GM19351 (cell line): ENCODE results near the gene DCC.

Source experiments
- ATAC-seq: cut with Tn5 transposase; IDR thresholded peaks from one replicate; pipeline ENCODE4 v1.9.1; 2021; ENCODE audit warnings: mild to moderate bottlenecking, moderate library complexity; ENCODE audit not compliant: unreplicated experiment

DCC gene

DNA sequence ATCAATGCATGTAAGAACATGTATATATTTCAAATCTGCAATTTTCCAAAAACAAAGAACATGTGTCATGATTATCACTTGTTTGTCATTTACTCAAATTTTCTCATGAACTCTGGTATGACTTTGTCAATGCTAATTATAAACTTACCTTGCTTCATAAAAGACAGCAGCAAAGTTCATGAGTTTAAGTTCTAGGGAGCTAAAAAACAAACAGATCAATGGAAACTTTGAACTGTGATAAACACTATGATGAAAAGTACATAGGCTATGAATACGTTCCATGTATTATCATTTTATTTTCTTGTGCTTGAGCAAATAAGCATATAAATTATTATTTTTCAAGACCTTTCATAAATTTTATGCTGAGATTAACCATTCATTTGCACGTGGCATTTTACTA, 943.7 kb downstream of the DCC start:
- ATAC-seq: no peak

DNA sequence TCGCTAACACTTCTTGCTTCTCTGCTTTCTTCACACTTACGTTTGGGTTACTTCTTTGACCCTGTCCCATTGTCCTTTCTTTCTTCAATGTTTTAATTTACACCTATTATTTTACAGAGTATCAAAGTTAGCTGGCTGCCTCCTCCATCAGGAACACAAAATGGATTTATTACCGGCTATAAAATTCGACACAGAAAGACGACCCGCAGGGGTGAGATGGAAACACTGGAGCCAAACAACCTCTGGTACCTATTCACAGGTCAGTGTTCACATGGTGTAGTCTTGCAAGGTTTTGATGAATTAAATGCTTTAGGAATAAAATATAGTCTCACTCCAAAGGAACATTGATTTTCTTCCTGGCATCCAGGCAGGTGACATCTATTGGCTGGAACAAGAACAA, 965.5 kb downstream of the DCC start:
- ATAC-seq: no peak

DNA sequence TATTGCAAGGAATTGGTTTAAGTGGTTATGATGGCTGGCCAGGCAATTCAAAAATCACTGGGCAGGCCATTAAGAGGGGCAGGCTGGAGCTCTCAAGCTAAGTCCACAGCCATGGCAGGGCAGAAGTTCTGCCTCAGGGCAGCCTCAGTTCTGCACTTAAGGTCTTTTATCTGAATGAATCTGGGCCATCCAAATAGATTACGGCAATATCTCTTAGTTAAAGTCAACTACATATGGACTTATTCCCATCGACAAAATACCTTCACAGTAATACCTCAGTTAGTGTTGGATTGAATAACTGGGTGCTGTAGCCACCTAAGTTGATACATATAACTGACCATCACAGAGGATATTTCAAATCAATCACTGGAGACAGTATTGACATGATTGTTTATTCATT, 979.6 kb downstream of the DCC start:
- ATAC-seq: no peak

DNA sequence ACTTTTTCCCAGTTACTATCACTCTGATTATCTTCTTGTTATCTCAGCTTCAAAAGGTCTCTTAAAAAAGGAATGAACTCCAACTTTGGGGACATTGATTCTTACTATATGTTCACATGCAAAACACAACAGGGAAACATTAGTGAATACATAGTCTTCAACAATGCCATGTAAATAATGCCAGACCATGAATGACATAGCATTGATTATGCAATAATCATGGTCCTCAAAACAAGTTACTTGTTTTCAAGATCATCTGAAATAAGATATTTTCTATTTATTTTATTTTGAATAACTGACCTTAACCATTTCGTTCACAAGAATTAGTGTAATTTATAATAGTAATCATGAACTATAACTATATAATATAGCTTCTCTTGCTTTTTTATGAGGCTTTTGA, 982.2 kb downstream of the DCC start:
- ATAC-seq: no peak

DNA sequence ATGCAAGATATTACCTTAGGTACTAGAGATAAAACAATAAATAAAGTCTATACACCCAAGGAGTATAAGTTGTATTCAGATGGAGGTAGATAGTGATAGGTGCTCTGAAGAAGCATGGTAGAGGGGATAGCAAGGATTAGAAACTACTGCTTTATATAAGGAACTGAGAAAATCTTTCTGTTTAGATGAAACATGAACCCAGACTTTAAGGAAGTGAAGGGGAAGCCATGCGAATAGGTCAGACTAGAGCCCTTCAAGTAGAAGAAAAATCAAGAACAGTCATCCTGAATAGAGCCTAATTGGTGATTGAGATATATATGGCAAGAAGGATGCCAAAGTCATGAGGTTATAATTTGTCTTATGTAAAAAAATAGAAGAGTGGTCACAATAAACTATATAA, 984.4 kb downstream of the DCC start:
- ATAC-seq: no peak

DNA sequence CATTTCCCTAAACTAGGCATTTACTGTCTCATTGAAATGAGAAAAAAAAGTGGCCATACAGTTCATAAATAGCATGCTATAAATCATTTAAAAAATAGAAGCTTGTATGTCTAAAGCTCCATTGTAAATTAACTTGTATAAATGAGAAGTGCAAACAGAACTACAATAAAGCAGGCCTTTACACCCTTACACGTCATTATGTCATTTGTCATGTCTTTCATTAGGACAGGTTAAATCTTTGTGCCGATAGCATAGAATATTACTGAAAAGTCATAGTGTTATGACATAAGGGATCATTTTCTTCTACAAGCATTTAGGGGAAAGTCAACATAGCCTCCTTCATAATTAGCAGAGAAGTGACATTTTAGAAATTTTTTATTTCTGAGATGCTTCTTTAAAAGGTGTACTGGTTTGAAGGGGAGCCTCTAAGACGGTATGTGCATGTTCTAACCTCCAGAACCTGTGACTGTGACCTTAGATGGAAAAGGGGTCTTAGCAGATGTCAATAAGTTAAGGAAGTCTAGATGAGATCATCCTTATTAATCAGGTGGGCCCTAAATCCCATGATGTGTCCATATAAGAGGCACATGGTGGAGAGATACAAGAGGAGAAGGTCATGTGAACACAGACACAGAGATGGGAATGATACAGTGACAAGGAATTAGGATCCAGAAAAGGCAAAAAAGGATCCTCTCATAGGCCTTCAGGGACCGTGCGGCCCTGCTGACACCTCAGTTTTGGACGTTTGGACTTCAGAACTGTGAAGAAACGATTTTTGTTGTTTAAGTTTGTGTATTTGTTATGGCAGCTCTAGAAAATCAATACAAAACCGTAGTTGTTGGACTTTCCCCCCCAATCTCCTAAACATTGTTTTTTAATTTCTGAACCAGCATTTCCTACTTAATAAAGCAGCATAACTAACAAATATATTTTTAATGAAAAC, 1020.8 kb downstream of the DCC start:
- no peak for ATAC-seq

DNA sequence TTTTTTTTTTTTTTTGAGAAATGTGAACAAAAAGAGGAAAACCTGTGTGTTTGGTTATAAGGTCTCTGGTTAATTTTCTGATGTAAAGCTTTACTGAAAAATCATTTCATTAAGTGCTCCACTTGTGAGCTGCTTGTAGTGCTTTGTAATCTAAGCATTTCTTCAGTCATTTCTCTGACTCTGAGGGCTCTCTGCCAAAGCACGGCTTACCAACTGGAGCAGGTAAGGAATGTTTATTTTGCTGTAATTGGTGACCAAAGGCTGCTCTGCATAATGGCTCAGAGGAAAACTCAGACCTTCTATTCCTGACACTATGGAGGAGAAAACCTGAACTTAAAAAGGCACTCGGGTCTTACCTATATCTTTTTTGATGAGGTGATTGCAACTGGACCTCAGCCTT, 1035.6 kb downstream of the DCC start:
- ATAC-seq: no peak

DNA sequence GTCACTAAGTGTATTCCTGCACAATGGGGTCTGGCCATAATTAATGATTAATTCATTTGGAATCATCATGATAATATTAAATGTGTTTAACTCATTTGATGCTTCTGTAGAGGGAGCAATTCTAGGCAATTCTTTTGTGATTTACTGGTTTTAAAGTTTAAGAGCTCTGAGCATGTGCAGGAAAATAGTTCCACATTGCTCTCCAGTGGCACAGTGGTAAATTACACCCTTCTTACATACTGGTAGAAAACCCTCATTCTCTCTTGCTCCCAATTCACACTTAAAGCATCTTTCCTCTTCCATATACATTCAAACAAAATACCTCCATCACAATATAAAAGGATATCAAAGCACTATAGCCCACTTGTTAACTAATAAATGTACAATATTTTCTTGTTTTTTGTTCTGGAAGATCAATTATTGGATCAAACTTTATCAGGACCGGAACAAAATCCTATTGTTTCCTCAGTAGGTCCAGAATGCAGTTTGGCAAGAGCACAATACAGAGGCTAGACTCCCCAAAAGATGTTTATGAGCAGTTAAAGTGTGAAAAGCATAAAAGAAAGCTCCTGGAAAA, 1040.2 kb downstream of the DCC start:
- peak; percentile 83 for ATAC-seq

DNA sequence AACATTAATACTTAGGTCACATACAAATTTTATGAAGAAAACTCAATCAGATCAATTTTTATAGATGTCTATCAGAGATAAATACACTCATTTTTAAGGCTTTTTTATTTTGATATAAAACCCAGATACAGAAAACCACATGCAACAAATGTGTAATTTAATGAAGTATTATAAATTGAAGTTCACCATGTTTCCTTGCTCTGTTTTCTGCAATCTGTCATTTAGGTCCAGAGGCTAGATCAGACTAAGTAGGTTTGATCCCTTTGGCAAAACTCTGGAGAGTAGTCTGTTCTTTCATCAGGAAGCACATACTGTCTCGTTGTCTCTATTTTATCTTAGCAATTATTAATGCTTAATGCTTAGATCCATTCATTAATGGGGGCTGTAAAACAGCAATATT, 1042.9 kb downstream of the DCC start:
- ATAC-seq: no peak

DNA sequence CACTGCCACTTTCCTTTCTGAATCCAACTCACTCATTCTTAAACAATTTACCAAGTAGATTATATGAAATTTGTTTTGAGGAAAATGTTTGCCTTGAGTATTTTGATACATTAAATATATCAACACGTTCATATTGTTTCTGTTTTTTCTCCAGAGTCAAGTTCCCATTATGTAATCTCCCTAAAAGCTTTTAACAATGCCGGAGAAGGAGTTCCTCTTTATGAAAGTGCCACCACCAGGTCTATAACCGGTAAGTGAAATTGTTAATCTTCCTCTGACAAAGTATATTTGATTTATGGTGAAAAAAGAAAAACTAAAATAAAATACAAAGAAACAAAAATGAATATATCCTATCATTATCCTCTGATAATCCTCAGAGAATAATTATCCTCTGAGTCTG, 1045.9 kb downstream of the DCC start:
- no peak for ATAC-seq

DNA sequence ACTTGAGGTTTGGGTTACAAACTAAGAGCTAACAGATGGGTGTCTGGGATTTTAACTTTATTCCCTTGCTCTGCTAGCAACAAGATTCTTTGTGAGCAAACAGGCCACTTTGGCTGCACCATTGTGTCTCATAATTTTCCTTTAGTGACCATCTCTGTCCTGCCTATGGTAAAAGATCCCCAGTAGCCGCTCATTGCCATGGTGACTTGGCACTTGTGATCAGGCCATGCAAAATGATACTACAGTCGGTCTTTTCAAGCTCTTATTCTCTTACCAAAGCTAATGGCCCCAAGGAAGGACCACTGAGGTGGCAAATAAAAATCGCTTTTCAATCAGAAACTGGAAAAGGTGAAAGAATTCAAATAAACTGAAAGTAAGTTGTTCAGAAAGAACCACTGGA, 1047.6 kb downstream of the DCC start:
- ATAC-seq: no peak

DNA sequence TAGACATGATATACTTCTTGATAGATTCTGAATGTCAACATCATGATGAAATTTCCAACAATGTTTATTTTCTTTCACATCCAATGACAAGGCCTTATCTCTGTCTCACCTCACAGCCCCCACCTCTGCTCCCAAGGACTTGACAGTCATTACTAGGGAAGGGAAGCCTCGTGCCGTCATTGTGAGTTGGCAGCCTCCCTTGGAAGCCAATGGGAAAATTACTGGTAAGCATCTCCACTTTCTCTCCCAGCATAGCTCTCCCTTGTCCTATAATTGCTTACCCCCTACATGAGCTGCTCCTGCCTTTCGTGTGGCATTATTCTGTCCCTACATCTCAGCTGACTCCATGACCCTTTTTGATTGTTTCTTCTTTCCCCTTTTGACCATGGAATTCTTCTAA, 1062.7 kb downstream of the DCC start:
- no peak for ATAC-seq

DNA sequence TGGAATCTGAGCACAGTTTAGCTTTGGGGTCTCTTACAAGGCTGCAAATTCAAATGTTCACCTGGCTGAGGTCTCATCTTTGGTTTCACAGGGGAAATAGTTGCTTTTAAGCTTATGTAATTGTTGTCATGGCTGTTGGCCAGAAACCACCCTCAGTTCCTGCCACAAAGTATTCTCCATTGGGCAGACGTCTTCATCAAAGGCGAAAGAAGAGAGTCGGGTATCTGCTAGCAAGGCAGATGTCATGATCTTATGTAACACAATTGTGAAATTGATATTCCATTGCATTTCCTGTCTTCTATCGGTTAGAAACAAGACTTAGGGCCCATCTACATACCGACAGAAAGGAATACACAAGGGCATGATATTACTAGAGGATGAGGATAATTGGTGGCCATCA, 1068.3 kb downstream of the DCC start:
- ATAC-seq: no peak

DNA sequence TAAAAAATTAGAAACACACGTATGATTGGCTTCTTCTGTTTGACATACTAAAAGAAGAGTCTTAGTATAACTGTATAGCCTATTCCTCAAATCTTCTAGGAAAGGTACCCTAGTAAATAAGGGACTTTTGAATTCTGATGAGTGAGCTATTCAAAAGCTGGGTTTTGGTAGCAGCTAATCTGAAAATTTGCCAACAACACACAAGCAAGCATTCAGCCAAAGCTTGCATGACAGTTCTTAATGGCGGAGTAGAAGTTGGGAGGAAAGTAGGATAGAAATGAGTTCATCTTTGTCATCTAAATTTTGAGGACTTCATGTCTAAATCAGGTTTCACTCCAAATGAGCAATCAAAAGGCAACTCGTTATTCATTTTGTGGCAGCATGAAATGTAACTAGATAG, 1071.5 kb downstream of the DCC start:
- ATAC-seq: no peak

DNA sequence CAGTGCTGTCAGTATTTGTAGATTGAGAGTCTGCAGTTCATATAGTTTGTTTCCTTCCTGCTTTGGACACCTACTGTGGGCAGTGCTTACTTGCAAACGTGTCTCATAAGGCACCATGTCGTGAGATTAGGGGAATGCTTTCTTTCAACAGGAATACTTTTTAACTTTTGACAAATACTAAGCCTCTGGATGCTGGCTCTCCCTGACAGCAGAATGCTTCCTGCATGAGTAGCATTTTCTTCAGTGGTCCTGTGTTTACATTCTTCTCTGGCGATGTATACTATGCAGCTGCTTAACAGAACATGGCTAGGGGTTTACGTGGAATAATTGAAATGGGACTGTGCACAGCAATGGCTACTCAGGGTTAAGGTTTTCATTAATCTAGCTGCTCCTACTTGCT, 1077.0 kb downstream of the DCC start:
- ATAC-seq: no peak

DNA sequence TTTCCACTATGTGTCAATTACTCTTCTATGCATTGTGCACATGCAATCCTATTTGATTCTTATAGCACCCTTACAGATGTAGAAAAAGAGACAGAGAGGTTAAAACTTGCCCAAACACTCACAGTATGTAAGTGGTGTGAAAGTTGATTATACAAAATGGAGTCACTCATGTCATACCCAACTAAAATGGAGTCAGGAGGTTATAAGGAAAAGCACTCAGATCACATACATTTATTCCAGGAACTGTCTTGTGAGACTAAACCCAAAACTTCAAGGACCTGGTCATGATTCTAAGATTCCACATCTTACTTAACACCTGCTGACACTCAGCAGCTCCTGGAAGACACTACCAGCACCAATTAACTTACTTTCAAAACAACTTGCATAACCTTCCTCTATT, 1081.9 kb downstream of the DCC start:
- no peak for ATAC-seq

DNA sequence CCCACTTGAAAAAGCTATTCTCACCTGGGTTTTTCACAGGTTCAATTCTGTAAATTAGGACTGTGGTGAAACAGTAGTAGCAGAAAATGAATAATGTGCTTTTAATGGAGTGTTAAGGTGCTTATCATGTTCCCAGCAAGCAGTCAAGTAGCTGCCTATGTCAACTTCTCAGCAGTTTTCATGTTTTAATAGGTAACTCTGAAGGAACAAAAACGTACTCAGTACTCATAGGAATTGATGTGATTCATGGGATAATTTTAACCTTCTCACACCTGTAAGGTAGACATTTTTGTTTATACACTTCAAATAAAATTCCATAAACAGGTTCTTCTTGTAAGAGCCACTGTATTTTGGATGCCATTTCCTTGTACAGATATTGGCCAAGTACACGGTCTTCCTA, 1082.9 kb downstream of the DCC start:
- no peak for ATAC-seq

DNA sequence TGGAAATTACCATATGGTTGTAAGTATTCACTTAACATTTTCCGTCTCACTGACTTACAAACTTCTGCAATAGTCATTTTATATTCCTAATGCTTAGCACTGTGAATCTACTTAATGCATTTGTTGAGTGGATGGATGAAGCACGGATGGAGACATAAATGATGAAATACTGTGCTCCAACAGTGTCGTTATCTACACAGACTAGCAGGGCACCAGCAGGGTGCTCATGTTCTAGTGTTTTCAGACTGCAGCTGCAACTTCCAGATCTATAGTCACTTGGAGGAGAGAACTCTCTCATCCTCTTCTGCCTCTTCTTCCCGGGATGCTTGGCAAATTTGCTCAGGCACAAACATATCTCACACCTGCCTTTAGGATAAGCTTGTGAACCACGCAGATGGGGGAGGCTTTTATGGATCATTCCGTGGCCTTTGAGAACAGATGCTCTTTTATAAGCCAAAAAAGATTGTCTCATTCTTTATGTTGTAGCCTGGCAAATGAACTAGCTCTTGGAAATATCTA, 1086.7 kb downstream of the DCC start:
- no peak for ATAC-seq

DNA sequence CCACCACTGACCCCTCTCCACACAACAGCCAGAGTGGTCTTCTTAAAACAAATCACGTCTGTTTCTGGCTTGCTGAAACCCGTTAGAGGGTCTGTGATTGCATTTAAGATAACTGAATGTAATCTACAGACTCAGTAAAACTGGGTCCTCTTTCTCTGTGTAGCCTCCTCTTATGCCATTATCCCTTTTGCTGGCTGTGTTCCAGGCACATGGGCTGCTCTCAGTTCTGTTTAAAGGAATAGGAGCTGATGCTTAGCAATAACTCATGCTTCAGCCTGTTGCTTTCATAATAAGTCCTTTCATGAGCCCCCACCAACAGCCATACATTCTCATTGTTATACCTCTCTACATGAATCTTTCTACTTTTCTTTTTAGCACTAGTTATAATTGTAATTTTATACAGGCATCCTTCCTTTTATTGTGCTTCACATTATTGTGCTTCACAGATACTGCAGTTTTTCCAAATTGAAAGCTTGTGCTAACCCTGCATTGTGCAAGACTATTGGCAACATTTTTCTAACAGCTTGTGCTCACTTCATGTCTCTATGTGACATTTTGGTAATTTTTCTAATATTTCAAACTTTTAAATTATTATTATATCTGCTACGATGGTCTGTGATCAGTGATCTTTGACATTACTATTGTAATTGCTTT, 1101.9 kb downstream of the DCC start:
- ATAC-seq: no peak

DNA sequence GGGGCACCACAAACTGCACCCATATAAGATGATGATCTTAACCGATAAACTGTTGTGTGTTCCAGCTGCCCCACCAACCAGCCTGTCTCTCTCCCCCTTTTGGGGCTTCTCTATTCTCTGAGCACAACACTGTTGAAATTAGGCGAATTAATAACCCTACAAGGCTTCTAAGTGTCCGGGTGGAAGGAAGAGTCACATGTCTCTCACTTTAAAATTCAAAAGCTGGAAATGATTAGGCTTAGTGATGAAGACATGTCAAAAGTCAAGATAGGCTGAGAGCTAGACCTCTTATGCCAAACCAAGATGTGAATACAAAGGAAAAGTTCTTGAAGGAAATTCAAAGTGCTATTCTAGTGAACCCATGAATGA, 1102.4 kb downstream of the DCC start:
- ATAC-seq: no peak

DNA sequence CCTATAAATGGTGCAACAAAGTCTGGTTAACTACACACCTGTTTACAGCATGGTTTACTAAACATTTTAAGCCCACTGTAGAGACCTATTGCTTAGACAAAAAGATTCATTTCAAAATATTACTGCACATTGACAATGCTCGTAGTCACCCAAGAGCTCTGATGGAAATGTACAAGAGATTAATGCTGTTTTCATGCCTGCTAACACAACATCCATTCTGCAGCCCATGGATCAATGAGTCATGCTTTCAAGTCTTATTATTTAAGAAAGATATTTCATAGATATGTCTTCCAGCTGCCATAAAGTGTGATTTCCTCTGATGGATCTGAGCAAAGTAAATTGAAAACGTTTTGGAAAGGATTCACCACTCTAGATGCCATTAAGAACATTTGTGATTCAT, 1103.3 kb downstream of the DCC start:
- no peak for ATAC-seq

DNA sequence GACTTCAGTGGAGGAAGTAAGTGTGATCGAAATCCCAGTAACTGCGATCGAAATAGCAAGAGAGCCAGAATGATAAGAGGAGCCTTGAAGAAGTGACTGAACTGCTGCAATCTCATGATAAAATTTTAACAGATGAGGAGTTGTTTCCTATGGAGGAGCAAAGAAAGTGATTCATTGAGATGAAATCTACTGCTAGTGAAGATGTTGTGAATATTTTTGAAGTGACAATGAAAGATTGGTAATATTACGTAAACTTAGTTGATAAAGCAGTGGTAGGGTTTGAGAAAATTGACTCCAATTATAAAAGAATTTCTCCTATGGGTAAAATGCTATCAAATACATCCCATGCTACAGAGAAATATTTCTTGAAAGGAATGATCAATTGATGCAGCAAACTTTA, 1103.8 kb downstream of the DCC start:
- ATAC-seq: no peak
